Adrenal gland (tissue), 12 donors: Measurements from ENCODE around the gene NTRK1. TPM values are rescaled to one million over a fixed set of nuclear protein-coding genes. Genes with fewer than 3 reads are reported as not detected.
"Not testable (repeated sequence)": the region's sequence is repeated elsewhere in the genome, so short reads cannot be mapped to it uniquely, and the experiment has no call there.

Source experiments
- DNase-seq, 7 donors: peaks; one replicate each; pipeline ENCODE4 v3.0.0-alpha.2; 2019 to 2020
- H3K27ac ChIP-seq, 5 donors: fragments of 200-600 bp; sonication (generic) in 4 of 5; 1 replicate in 3 of 5; 2 replicates in 2 of 5; pipeline versions ENCODE4 v1.5.1 to v1.8.0; 2016 to 2020; ENCODE audit warnings: mild to moderate bottlenecking in 1 of 5
- H3K27me3 ChIP-seq: fragments of 200-600 bp; 2 replicates; pipeline ENCODE4 v1.8.0; 2021
- H3K36me3 ChIP-seq, 2 donors: fragments of 200-600 bp; replicated peaks in 1 of 2; 1 replicate in 1 of 2; 2 replicates in 1 of 2; pipeline versions ENCODE4 v1.5.1 to v1.8.0; 2018 to 2022
- H3K4me1 ChIP-seq, 2 donors: fragments of 200-600 bp; replicated peaks in 1 of 2; 1 replicate in 1 of 2; 2 replicates in 1 of 2; pipeline versions ENCODE4 v1.5.1 to v1.8.0; 2018 to 2021
- H3K4me3 ChIP-seq, 4 donors: fragments of 200-600 bp; sonication (generic) in 3 of 4; one replicate each; pipeline ENCODE4 v1.5.1; 2016 to 2018
- H3K9me3 ChIP-seq, 3 donors: fragments of 200-600 bp; sonication (generic) in 1 of 3; replicated peaks in 1 of 3; 1 replicate in 2 of 3; 2 replicates in 1 of 3; pipeline versions ENCODE4 v1.5.1 to v1.8.0; 2016 to 2021
- POLR2A ChIP-seq, 2 donors: fragments of 450-650 bp; IDR thresholded peaks; one replicate each; pipeline ENCODE4 v1.6.1; 2017; ENCODE audit warnings: antibody characterized with exemption in 2 of 2, mild to moderate bottlenecking in 2 of 2, moderate library complexity in 1 of 2
- WGBS, 4 donors: extraction: QIAGEN DNeasy Blood & Tissue Kit in 2 of 4; methylation state at CpG; one replicate each; pipeline versions ENCODE4 v1.1.5 to v1.1.7; 2013 to 2017; 5-methylcytosine and 5-hydroxymethylcytosine counted together
- intact Hi-C, 2 donors: fragments of 100-400 bp; cut with DNase I; formaldehyde crosslinking; loops; one replicate each; pipeline versions ENCODE4 v1.14.1 to v1.15.0; 2022 to 2023
- polyA plus RNA-seq, 3 donors: library from polyadenylated mRNA; stranded (reverse); fragments of 200-250 nt in 2 of 3; fragments of 350-450 nt in 1 of 3; fragmentation: Illumina TruSeq in 1 of 3; extraction: RNeasy Lipid Tissue Mini Kit (QIAGEN cat#74804) in 1 of 3; gene quantifications; one replicate each; pipeline ENCODE4 v1.2.3, GENCODE V29; 2013 to 2014
- total RNA-seq, 9 donors: library from RNA; depleted of rRNA in 4 of 9; stranded (reverse); fragments of >200 nt in 4 of 9; fragments of 120-200 nt in 1 of 9; fragmentation: NEBNext Ultra II Directional in 1 of 9; extraction: Animal tissue kit (Norgen Biotek cat#: 25700) in 1 of 9; gene quantifications; one replicate each; pipeline versions ENCODE4 v1.1.0 to v1.2.4, GENCODE V29; 2013 to 2023
- TF ChIP-seq, protein P1 (sequence below), 6 experiments: fragments of 450-650 bp in 4 of 6; fragments of 200-600 bp in 2 of 6; sonication (generic) in 1 of 6; IDR thresholded peaks; 1 replicate in 5 of 6; 2 replicates in 1 of 6; pipeline versions ENCODE4 v1.5.1 to v1.8.0; 2016 to 2021; ENCODE audit warnings: antibody characterized with exemption in 6 of 6, mild to moderate bottlenecking in 2 of 6, moderate library complexity in 1 of 6
- donor health status: healthy with polysubstance abuse.
- donor health status: Bipolar disorder and iron deficiency.
- donor health status: DM: yes; HTN: yes; CAD: no.
- donor health status: DM: no; HTN: no; CAD: no.
- donor health status: DM: no; HTN: no; CAD: no.
- donor health status: DM: yes; HTN: yes; CAD: no.

NTRK1 gene
- total and polyA plus RNA-seq, 12 donors = 0.26 to 22.6 (median 5.7) TPM; not detected in 1

DNA sequence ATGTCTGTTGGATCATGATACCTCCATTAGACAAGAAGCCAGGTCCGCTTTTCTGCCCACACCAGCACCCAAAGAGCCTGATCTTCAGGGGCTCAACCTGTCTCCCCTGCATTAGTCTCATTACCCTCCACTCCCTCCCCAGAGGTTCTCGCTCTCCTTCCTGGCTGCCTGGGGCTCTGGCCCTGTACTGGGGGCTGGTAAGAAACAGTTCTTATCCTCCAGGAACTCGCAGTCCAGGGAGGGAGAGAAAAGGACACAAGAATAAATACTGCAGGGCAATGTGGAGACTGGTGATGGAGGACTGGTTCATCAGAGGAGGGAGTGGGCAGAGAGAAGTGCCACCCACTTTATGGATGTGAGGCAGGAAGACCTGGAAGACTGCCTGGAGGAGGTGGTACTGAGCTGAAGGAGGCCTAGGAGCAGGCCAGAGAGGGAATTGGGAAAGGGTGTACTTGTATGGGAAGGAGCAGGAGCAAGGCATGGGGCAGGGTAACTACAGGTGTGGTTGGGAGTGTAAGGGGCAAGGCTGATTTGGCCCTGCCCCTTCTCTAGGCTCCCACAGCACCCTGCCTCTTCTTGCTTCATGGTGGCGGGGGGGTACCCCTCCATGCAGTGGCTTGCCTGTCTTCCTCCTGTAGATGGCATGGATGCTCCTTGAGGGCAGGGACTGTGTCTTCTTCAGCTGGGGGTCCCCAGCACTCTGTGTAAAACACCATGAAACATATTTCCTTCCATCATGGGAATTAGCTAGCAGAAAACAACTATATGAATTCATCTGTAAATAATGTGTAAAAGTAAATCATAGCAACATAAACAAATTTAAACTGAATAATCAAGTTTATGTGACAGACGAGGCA lies 64.7 kb downstream of the NTRK1 start:
- H3K36me3 ChIP-seq = no peaks in the 10 kb centered on the region
- peaks cover 45% of the 10 kb centered on the region for H3K27me3 ChIP-seq
- peaks cover 0 to 12% of the 10 kb centered on the region in 2 donors for H3K4me1 ChIP-seq
- H3K4me3 ChIP-seq = no peak overlapping the region
- WGBS, 4 donors = 71 to 89% (median 81%) methylated on average over 5 of the region's 5 CpGs
- no peak overlapping the region for H3K27ac ChIP-seq
- no peak for DNase-seq
- no peak for TF ChIP-seq POLR2A (IDR thresholded peaks at IDR 0.05)
- TF ChIP-seq, protein P1, sequence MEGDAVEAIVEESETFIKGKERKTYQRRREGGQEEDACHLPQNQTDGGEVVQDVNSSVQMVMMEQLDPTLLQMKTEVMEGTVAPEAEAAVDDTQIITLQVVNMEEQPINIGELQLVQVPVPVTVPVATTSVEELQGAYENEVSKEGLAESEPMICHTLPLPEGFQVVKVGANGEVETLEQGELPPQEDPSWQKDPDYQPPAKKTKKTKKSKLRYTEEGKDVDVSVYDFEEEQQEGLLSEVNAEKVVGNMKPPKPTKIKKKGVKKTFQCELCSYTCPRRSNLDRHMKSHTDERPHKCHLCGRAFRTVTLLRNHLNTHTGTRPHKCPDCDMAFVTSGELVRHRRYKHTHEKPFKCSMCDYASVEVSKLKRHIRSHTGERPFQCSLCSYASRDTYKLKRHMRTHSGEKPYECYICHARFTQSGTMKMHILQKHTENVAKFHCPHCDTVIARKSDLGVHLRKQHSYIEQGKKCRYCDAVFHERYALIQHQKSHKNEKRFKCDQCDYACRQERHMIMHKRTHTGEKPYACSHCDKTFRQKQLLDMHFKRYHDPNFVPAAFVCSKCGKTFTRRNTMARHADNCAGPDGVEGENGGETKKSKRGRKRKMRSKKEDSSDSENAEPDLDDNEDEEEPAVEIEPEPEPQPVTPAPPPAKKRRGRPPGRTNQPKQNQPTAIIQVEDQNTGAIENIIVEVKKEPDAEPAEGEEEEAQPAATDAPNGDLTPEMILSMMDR (IDR thresholded peaks at IDR 0.05) = no peak
- no peaks in the 10 kb centered on the region for H3K9me3 ChIP-seq
- intact Hi-C loops = loop anchor here in 1 of 2 donors (10.0 kb wide), 1 partner anchor 149 kb away; no protein-coding TSS in a partner anchor

DNA sequence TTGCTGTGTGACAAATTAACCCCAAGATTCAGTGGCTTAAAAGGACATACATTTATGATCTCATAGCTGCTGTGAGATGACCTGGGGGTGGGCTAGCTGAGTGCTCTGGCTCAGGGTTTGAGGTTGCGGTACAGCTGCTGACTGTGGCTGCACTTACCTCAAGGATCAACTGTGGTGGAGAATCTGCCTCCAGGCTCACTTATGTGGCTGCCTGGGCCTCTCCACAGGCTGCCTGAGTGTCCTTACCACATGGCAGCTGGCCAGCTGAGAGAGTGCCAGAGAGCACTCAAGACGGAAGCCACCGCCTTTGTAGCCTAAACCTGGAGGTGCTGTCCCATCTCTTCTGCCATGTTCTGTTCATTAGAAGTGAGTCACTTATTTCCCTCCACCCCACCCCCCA lies 65.5 kb downstream of the NTRK1 start:
- WGBS, 4 donors = 28 to 32% (median 31%) methylated on average over 3 of the region's 3 CpGs; no CpG with 5 or more reads in 1 of the 4 donors
- TF ChIP-seq, protein P1 (IDR thresholded peaks at IDR 0.05) = no peak
- TF ChIP-seq POLR2A (IDR thresholded peaks at IDR 0.05) = no peak
- no peaks in the 10 kb centered on the region for H3K9me3 ChIP-seq
- intact Hi-C loops = loop anchor here in 1 of 2 donors (10.0 kb wide), 1 partner anchor 149 kb away; no protein-coding TSS in a partner anchor
- no peak overlapping the region for H3K4me3 ChIP-seq
- H3K36me3 ChIP-seq = no peaks in the 10 kb centered on the region
- DNase-seq = peak; percentile 46 to 87 (median 72)
- no peak overlapping the region for H3K27ac ChIP-seq
- H3K27me3 ChIP-seq = peaks cover 37% of the 10 kb centered on the region
- H3K4me1 ChIP-seq = peaks cover 0 to 12% of the 10 kb centered on the region in 2 donors

DNA sequence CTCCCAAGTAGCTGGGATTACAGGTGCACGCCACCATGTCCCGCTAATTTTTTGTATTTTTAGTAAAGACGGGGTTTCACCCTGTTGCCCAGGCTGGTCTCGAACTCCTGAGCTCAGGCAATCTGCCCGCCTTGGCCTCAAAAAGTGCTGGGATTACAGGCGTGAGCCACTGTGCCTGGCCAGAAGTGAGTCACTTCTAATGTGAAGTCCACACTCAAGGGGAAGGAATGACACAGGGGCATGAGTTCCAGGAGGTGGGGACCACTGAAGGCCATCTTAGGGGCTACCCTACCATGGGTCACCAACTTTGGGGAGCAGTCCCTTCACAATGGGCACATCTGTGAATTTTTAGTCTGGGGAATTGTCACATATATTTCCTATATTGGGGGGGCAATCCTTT lies 66.0 kb downstream of the NTRK1 start:
- intact Hi-C loops = loop anchor here in 1 of 2 donors (10.0 kb wide), 1 partner anchor 148 kb away; no protein-coding TSS in a partner anchor
- not testable (repeated sequence) for H3K27ac ChIP-seq, H3K9me3 ChIP-seq, H3K4me3 ChIP-seq, DNase-seq, H3K36me3 ChIP-seq
- whole genome bisulfite sequencing, 4 donors = 75 to 87% (median 83%) methylated on average over 5 to 6 of the region's 6 CpGs
- Histone ChIP-seq H3K27me3 (peaks cover 36% of the 10 kb centered on the region), H3K4me1 (peaks cover 0 to 12% of the 10 kb centered on the region in 2 donors)

DNA sequence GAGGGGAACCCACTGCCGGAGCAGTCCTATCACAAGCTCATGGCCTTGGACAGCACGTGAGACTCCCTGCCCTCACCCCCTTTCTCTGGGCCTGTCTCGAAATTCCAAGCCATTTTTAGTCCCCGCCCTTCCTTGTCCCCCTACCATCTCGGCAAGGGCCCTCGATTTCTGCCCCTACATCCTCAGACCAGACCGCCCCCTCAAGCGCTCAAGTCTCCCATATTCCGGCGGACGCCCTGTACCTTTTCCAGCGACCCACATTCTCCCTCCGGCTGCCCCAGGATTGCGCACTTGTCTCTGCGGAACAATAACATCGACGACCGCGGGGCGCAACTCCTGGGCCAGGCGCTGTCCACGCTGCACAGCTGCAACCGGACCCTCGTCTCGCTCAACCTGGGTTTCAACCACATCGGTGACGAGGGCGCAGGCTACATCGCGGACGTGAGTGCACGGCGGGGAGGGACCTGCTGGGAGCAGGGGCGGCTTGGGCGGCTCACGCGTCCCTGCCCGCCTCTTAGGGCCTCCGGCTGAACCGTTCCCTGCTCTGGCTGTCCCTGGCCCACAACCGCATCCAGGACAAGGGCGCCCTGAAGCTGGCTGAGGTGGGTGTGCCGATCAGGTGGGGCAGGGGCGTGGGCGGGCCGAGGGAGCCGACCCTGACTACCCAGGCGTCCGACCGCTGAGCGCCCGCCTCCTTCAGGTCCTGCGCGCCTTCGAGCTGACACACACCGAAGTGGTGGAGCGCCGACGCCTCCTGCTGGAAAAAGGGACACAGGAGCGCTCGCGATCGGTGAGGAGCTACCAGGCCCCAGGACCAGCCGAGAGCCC lies 66.8 kb downstream of the NTRK1 start:
- Histone ChIP-seq H3K4me1 (peaks cover 0 to 12% of the 10 kb centered on the region in 2 donors), H3K4me3 (peak overlapping the region in 1 of 4 donors; percentile 28), H3K9me3 (no peaks in the 10 kb centered on the region), H3K27me3 (peaks cover 34% of the 10 kb centered on the region), H3K36me3 (no peaks in the 10 kb centered on the region), H3K27ac (no peak overlapping the region)
- peak; percentile 59 to 87 (median 72) for DNase-seq
- TF ChIP-seq, protein P1 (IDR thresholded peaks at IDR 0.05) = peak; percentile 22 to 71 (median 56)
- TF ChIP-seq POLR2A (IDR thresholded peaks at IDR 0.05) = no peak
- WGBS, 4 donors = 6 to 23% (median 12%) methylated on average over 22 to 64 of the region's 64 CpGs
- intact Hi-C loops = loop anchor here in 1 of 2 donors (10.0 kb wide), 1 partner anchor 147 kb away; no protein-coding TSS in a partner anchor
